GM12875 (cell line): ENCODE data around the gene KPTN.

Experiments
- H3K4me3 ChIP-seq: one replicate; pipeline ENCODE4 v1.5.1; 2011; ENCODE audit warnings: low read depth, low read length, control low read depth
- TF ChIP-seq, protein P1 (sequence below): IDR thresholded peaks from 2 replicates; pipeline ENCODE4 v1.5.1; 2011; ENCODE audit warnings: low read depth, mild to moderate bottlenecking, control low read depth, inconsistent platforms, low read length, moderate library complexity, borderline replicate concordance; ENCODE audit not compliant: insufficient read depth

KPTN gene

DNA sequence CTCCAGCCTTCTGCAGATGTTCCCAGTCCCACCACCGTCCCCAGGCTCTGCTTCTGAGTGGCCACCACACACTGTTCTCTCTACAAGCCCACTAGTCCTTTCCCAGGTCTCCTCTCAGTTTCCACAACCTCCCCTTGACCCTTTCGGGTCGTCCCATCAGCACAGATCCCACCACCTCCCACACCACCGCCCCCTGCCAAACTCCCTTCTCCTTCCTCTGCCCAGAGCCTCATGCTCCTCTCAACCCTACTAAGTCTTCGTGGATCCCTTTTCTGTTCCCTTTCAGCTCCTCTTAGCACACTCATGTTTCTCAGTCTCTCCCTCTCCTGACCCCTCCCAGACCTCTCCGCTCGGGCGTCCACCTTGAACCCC is 28.9 kb upstream of the KPTN start:
- TF ChIP-seq, protein P1, sequence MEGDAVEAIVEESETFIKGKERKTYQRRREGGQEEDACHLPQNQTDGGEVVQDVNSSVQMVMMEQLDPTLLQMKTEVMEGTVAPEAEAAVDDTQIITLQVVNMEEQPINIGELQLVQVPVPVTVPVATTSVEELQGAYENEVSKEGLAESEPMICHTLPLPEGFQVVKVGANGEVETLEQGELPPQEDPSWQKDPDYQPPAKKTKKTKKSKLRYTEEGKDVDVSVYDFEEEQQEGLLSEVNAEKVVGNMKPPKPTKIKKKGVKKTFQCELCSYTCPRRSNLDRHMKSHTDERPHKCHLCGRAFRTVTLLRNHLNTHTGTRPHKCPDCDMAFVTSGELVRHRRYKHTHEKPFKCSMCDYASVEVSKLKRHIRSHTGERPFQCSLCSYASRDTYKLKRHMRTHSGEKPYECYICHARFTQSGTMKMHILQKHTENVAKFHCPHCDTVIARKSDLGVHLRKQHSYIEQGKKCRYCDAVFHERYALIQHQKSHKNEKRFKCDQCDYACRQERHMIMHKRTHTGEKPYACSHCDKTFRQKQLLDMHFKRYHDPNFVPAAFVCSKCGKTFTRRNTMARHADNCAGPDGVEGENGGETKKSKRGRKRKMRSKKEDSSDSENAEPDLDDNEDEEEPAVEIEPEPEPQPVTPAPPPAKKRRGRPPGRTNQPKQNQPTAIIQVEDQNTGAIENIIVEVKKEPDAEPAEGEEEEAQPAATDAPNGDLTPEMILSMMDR, result no peak
- H3K4me3 ChIP-seq, result no peak overlapping the region

DNA sequence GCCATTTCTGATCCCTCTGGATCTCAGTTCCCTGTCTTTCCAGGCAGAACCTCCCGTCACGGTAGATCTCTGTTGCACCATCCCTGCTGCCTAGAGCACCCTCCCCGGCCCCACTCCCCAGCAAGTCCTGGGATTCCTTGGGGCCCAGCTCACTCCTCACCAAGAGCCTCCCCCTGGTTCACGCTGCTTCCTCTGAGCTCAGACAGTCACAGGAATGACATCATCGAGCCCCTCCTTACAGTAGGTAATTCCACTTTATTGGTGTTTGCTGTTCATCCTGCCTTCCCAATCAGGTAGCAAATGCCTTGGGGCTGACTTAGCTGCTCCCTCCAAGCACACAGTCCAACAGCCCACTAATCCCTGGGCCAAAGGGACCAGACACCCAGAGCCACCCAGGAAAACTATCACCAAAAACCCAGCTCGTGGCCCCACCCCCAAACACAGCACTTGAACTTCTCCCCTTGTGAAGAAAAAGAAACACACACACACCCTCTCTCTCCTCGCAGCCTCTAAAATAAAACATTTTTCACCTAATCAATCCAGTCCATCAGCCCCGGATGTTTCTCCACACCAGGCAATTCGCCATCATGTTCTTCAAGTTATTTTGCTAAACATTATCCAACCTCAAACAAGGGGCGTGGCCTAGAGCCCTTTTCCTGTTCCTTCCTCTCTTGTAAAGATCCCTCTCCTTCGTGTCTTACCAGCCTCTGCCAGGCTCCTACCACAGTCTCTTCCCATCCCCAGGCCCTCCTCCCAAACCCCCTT is 28.3 kb upstream of the KPTN start:
- TF ChIP-seq, protein P1, result no peak
- H3K4me3 ChIP-seq, result no peak overlapping the region

DNA sequence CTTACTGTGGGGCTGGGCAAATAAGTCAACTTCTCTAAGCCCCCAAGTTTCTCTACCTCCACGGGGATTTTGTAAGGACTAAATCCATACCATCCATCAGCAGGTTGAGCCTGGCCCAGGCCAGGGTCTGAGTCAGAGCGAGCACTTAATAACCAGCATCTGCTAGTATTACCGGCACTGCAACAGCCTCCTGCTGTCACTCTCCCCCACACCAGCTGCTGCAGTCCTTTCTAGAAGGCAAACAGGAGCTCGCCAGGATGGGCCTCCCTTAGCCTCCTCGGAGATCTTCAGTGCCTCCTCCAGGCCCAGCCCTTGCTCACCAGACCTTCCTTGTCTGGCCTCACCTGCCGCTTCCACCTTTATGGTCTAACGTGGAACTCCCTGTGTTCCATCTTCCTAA is 27.7 kb upstream of the KPTN start:
- no peak overlapping the region for H3K4me3 ChIP-seq
- TF ChIP-seq, protein P1, result no peak

DNA sequence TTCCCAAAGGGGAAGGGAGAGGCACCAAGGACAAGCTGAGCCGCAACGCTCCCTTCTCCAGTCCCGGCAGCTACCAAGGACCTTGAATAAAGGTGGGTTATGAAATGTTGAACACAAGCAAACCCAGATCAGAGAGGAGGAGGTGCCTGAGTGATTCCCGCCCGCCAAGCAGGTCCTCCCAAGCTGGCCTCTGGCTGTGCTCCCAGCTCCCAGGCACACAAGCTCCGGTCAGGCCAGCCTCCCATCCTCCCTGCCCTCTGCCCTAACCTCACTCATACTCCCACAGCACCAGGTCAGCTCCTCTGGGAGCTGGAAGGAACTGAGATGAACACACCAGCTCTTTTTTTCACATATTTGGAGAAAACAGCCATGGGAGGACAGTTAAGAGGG is 27.1 kb upstream of the KPTN start:
- no peak overlapping the region for H3K4me3 ChIP-seq
- TF ChIP-seq, protein P1, result no peak

DNA sequence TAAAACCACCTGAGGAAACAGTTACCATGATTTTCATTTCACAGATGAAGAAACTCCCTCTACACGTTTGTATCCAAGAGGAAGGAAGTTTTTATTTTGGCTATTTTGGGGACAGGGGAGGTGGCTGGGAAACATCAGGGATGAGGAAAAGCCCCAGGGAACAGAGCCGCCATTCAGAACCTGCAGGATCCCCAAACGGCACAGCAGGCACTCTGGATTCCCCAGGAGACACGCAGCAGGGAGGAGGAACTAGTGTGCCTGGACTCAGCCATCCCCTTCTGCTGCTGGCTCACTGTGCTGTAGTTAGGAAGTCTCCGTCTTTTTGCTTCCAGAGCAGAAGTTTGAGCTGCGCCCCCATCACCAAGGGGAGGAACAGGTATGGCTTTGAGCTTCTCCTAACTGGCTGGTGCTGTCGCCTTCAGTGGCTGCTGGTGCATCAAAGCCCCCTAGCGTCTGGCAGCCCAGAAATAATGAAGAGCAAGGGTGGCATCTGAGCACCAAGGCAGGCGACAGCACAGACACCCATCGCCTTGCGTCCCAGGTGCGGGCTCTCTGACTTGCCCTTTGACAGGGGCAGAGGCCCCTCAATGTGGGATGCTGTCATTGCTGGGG is 26.6 kb upstream of the KPTN start:
- TF ChIP-seq, protein P1, result no peak
- no peak overlapping the region for H3K4me3 ChIP-seq

DNA sequence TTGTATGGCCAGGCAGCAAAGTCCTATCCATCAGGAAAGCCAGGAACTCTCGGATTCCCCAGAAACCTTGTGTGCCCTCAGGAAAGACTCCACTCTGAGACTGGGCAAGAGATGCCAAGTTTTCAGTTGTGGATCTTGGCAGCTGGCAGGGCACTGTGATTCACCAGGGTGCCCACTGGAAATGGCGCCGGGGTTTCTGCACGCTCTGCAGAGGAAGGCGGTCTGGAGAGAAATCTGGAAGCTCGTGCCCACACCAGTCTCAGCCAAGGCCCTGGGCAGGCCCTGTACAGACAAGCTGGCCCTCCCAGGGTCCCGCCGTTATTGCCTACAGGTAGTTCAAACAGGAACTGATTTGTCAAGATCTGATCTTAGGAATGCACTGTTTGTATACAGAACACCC is 26.0 kb upstream of the KPTN start:
- H3K4me3 ChIP-seq, result no peak overlapping the region
- TF ChIP-seq, protein P1, result no peak
